ENCODE data around the gene DPYD.

DNA sequence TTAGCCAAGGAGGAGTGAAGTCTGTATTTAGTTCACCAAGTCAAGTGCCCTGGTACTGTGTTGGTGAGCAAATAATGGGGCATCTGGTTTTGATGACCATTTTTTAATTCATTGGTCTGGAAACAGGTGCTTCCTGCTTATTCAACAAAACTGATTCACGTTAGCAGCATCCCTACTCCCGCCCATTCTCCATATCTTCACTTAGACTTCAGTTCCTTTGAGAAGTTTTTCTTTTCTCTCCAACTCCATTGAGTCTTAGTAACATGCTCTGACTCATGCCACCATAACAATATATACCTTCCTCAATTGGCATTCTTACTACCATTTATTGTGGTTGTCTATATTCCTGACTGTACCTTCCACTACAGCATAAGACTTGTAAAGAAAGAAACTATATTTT lies 468.9 kb downstream of the DPYD start:
- no peak for TF ChIP-seq POLR2A (IDR thresholded peaks at IDR 0.05; ENCODE audit: low read length)
- TF ChIP-seq GATA1 (IDR thresholded peaks at IDR 0.05; ENCODE audit: low read depth, low read length) = no peak
